H1 (cell line): ENCODE data around the gene ATF7IP. TPM values are rescaled to one million over a fixed set of nuclear protein-coding genes. Genes with fewer than 3 reads are reported as not detected.

ENCODE experiments used
- CTCF ChIA-PET: fragments of 300-600 bp; sonication (Branson Sonifier 250); formaldehyde crosslinking; loops from one replicate; lab custom pipeline; 2021; ENCODE audit not compliant: partially characterized antibody; lab: Charles Lee
- POLR2A ChIA-PET: fragments of 300-600 bp; sonication (Branson Sonifier 250); formaldehyde crosslinking; loops from one replicate; lab custom pipeline; 2021; ENCODE audit warnings: inconsistent platforms; ENCODE audit not compliant: partially characterized antibody; lab: Charles Lee
- DNase-seq, 2 experiments: peaks; one replicate each; pipeline versions ENCODE4 v3.0.0 to v3.0.0-alpha.2; 2010 to 2022; ENCODE audit warnings: low spot score in 2 of 2, low read depth in 1 of 2, mixed read lengths in 1 of 2
- FAIRE-seq: peaks from 2 replicates; lab custom pipeline; 2011; peaks lifted over from hg19 to GRCh38; lab: Jason Lieb, UNC
- H2AFZ ChIP-seq: 2 replicates; pipeline ENCODE4 v1.8.1; 2012; ENCODE audit warnings: low read length, inconsistent platforms
- H2AK5ac ChIP-seq: 2 replicates; pipeline ENCODE4 v1.6.1; 2013; ENCODE audit warnings: low read depth, low read length
- H2BK120ac ChIP-seq: replicated peaks from 2 replicates; pipeline ENCODE3; 2013; ENCODE audit warnings: low read depth, low read length, inconsistent platforms
- H2BK12ac ChIP-seq: 2 replicates; pipeline ENCODE4 v1.6.1; 2013; ENCODE audit warnings: low read depth, low read length
- H2BK15ac ChIP-seq: 2 replicates; pipeline ENCODE4 v1.6.1; 2013; ENCODE audit warnings: low read length
- H2BK20ac ChIP-seq: 2 replicates; pipeline ENCODE4 v1.6.1; 2013; ENCODE audit warnings: low read length
- H2BK5ac ChIP-seq: 2 replicates; pipeline ENCODE4 v1.6.1; 2013; ENCODE audit warnings: low read depth, low read length
- H3K14ac ChIP-seq: 2 replicates; pipeline ENCODE4 v1.6.1; 2013; ENCODE audit warnings: inconsistent platforms; ENCODE audit not compliant: insufficient read length
- H3K18ac ChIP-seq: 2 replicates; pipeline ENCODE4 v1.6.1; 2013; ENCODE audit warnings: low read length; ENCODE audit errors: extremely low read depth
- H3K23ac ChIP-seq: 2 replicates; pipeline ENCODE4 v1.6.1; 2013; ENCODE audit warnings: inconsistent platforms; ENCODE audit not compliant: insufficient read length
- H3K23me2 ChIP-seq: 2 replicates; pipeline ENCODE4 v1.6.1; 2013; ENCODE audit warnings: low read depth, low read length
- H3K27ac ChIP-seq: 2 replicates; pipeline ENCODE4 v1.6.1; 2011; ENCODE audit warnings: low read depth, low read length, inconsistent platforms
- H3K27me3 ChIP-seq, 4 experiments: replicated peaks in 1 of 4; 1 replicate in 1 of 4; 2 replicates in 3 of 4; pipeline versions ENCODE4 v1.6.1 to v1.8.1; 2011 to 2013; ENCODE audit warnings: low read length in 3 of 4, mild to moderate bottlenecking in 3 of 4, inconsistent platforms in 2 of 4, mixed read lengths in 2 of 4, moderate library complexity in 1 of 4; ENCODE audit not compliant: control insufficient read depth in 3 of 4, insufficient read depth in 3 of 4; ENCODE audit errors: extremely low read depth in 1 of 4
- H3K36me3 ChIP-seq, 4 experiments: 2 replicates each; pipeline versions ENCODE4 v1.6.1 to v1.8.1; 2011 to 2013; ENCODE audit warnings: mild to moderate bottlenecking in 4 of 4, low read length in 3 of 4, moderate library complexity in 2 of 4, control low read depth in 1 of 4, inconsistent platforms in 1 of 4; ENCODE audit not compliant: insufficient read depth in 4 of 4, control insufficient read depth in 2 of 4
- H3K4ac ChIP-seq: replicated peaks from 2 replicates; pipeline ENCODE3; 2013; ENCODE audit warnings: low read length, low read depth, mixed read lengths, inconsistent platforms; ENCODE audit not compliant: insufficient read length
- H3K4me1 ChIP-seq, 4 experiments: replicated peaks in 1 of 4; 1 replicate in 1 of 4; 2 replicates in 3 of 4; pipeline versions ENCODE4 v1.6.1 to v1.8.1; 2011 to 2013; ENCODE audit warnings: low read length in 3 of 4, inconsistent platforms in 2 of 4, mixed read lengths in 1 of 4; ENCODE audit not compliant: insufficient read depth in 4 of 4, control insufficient read depth in 3 of 4
- H3K4me2 ChIP-seq, 2 experiments: 2 replicates each; pipeline versions ENCODE4 v1.6.1 to v1.8.1; 2011 to 2013; ENCODE audit warnings: low read depth in 2 of 2, low read length in 2 of 2, control low read depth in 1 of 2, inconsistent platforms in 1 of 2, mild to moderate bottlenecking in 1 of 2; ENCODE audit not compliant: insufficient read depth in 1 of 2
- H3K4me3 ChIP-seq, 4 experiments: fragments of 200-600, 300-600 bp in 1 of 4; sonication (generic), shearing (Covaris generic), sonication (Bioruptor Twin) in 1 of 4; 2 replicates each; pipeline versions ENCODE4 v1.5.1 to v1.8.1; 2011 to 2016; ENCODE audit warnings: low read length in 4 of 4, low read depth in 3 of 4, control low read depth in 2 of 4, inconsistent platforms in 2 of 4, mild to moderate bottlenecking in 2 of 4, mixed read lengths in 1 of 4, moderate library complexity in 1 of 4; ENCODE audit not compliant: insufficient read depth in 2 of 4; ENCODE audit errors: extremely low read depth in 1 of 4
- H3K56ac ChIP-seq: replicated peaks from 2 replicates; pipeline ENCODE3; 2013; ENCODE audit warnings: low read depth, mild to moderate bottlenecking, mixed read lengths, low read length, inconsistent platforms; ENCODE audit not compliant: insufficient read length
- H3K79me1 ChIP-seq: 2 replicates; pipeline ENCODE4 v1.6.1; 2013; ENCODE audit warnings: low read depth, low read length, control low read depth
- H3K79me2 ChIP-seq, 2 experiments: 2 replicates each; pipeline versions ENCODE4 v1.6.1 to v1.8.1; 2012 to 2013; ENCODE audit warnings: low read length in 2 of 2, mild to moderate bottlenecking in 2 of 2, inconsistent platforms in 1 of 2; ENCODE audit not compliant: insufficient read depth in 2 of 2, control insufficient read depth in 1 of 2
- H3K9ac ChIP-seq, 4 experiments: replicated peaks in 1 of 4; 1 replicate in 1 of 4; 2 replicates in 3 of 4; pipeline versions ENCODE4 v1.6.1 to v1.8.1; 2011 to 2013; ENCODE audit warnings: low read depth in 3 of 4, low read length in 3 of 4, control low read depth in 2 of 4, mild to moderate bottlenecking in 2 of 4, moderate library complexity in 2 of 4, inconsistent platforms in 1 of 4; ENCODE audit errors: extremely low read depth in 1 of 4
- H3K9me3 ChIP-seq, 2 experiments: 2 replicates each; pipeline versions ENCODE4 v1.6.1 to v1.8.1; 2012 to 2013; ENCODE audit warnings: mild to moderate bottlenecking in 2 of 2, moderate library complexity in 2 of 2, control low read depth in 1 of 2, inconsistent platforms in 1 of 2, low read depth in 1 of 2, low read length in 1 of 2, mixed read lengths in 1 of 2; ENCODE audit not compliant: insufficient read depth in 2 of 2
- H4K20me1 ChIP-seq, 2 experiments: replicated peaks in 1 of 2; 2 replicates each; pipeline versions ENCODE3 to v1.8.1; 2011 to 2013; ENCODE audit warnings: inconsistent platforms in 2 of 2, low read length in 2 of 2, mild to moderate bottlenecking in 1 of 2; ENCODE audit not compliant: insufficient read depth in 2 of 2, control insufficient read depth in 1 of 2
- H4K5ac ChIP-seq: 2 replicates; pipeline ENCODE4 v1.6.1; 2013; ENCODE audit warnings: low read length, low read depth, mixed read lengths, inconsistent platforms; ENCODE audit not compliant: insufficient read length
- H4K8ac ChIP-seq: 2 replicates; pipeline ENCODE4 v1.8.0; 2013; ENCODE audit warnings: mild to moderate bottlenecking, moderate library complexity, low read length, inconsistent platforms; ENCODE audit not compliant: insufficient read depth; ENCODE audit errors: extremely low read depth
- H4K91ac ChIP-seq: replicated peaks from 2 replicates; pipeline ENCODE3; 2013; ENCODE audit warnings: low read length, mixed read lengths, inconsistent platforms; ENCODE audit not compliant: insufficient read length
- ATF2 ChIP-seq: IDR thresholded peaks from 2 replicates; pipeline ENCODE4 v1.6.1; 2012; ENCODE audit warnings: low read length, inconsistent platforms
- BACH1 ChIP-seq: IDR thresholded peaks from 2 replicates; pipeline ENCODE4 v1.6.1; 2012; ENCODE audit warnings: low read length, improper control_type of control experiment
- CEBPB ChIP-seq: IDR thresholded peaks from 2 replicates; pipeline ENCODE4 v1.6.1; 2012; ENCODE audit warnings: low read depth, low read length
- CHD2 ChIP-seq: IDR thresholded peaks from 2 replicates; pipeline ENCODE4 v1.6.1; 2012; ENCODE audit warnings: low read length, improper control_type of control experiment
- HDAC2 ChIP-seq, 2 experiments: fragments of 300-600 bp in 1 of 2; sonication (generic) in 1 of 2; IDR thresholded peaks; 2 replicates each; pipeline ENCODE4 v1.6.1; 2011 to 2012; ENCODE audit warnings: low read depth in 2 of 2, low read length in 2 of 2, mild to moderate bottlenecking in 2 of 2, moderate library complexity in 2 of 2, borderline replicate concordance in 1 of 2, inconsistent platforms in 1 of 2
- JUND ChIP-seq: IDR thresholded peaks from 2 replicates; pipeline ENCODE4 v1.6.1; 2011; ENCODE audit warnings: mild to moderate bottlenecking, improper control_type of control experiment, low read length
- KDM1A ChIP-seq: fragments of 200-600, 300-600 bp; sonication (generic); IDR thresholded peaks from 2 replicates; pipeline ENCODE4 v1.7.1; 2016; ENCODE audit warnings: mild to moderate bottlenecking, low read length, borderline replicate concordance
- KDM4A ChIP-seq: IDR thresholded peaks from one replicate; pipeline ENCODE4 v1.7.1; 2012; ENCODE audit warnings: low read depth, mild to moderate bottlenecking, moderate library complexity, low read length, inconsistent platforms; ENCODE audit not compliant: severe bottlenecking
- KDM5A ChIP-seq: fragments of 200-600 bp; IDR thresholded peaks from 2 replicates; pipeline ENCODE4 v1.7.1; 2012; ENCODE audit warnings: mild to moderate bottlenecking, low read length, inconsistent platforms, mixed read lengths
- POLR2AphosphoS5 ChIP-seq: IDR thresholded peaks from 2 replicates; pipeline ENCODE4 v1.6.1; 2011; ENCODE audit warnings: low read depth, low read length
- SIX5 ChIP-seq: IDR thresholded peaks from 2 replicates; pipeline ENCODE4 v1.6.1; 2011; ENCODE audit warnings: mild to moderate bottlenecking, low read depth, low read length
- SP2 ChIP-seq: IDR thresholded peaks from 2 replicates; pipeline ENCODE4 v1.6.1; 2012; ENCODE audit warnings: mild to moderate bottlenecking, low read length, inconsistent platforms
- TBP ChIP-seq: IDR thresholded peaks from 2 replicates; pipeline ENCODE4 v1.6.1; 2011; ENCODE audit warnings: low read depth, low read length, improper control_type of control experiment
- WGBS, 2 experiments: shearing (Covaris generic) in 1 of 2; methylation state at CpG; one replicate each; pipeline versions ENCODE4 v1.1.6 to v1.1.7; 2013 to 2015; ENCODE audit warnings: low lambda C conversion rate in 2 of 2, mixed read lengths in 2 of 2, inconsistent platforms in 1 of 2, low coverage in 1 of 2, missing lambda C conversion rate in 1 of 2; ENCODE audit not compliant: insufficient replicate concordance in 2 of 2, insufficient coverage in 1 of 2, insufficient read length in 1 of 2; ENCODE audit errors: extremely low coverage in 1 of 2, missing lambda C conversion rate in 1 of 2; 5-methylcytosine and 5-hydroxymethylcytosine counted together
- polyA plus RNA-seq, 7 experiments: library from polyadenylated mRNA; depleted of rRNA in 3 of 7; stranded (reverse) in 5 of 7; unstranded in 2 of 7; fragments of >200 nt in 5 of 7; fragments of 200-250 nt in 2 of 7; gene quantifications; 1 replicate in 5 of 7; 2 replicates in 1 of 7; 4 replicates in 1 of 7; pipeline versions ENCODE4 v1.2.1 to v1.2.3, GENCODE V29; 2011 to 2013; ENCODE audit warnings: missing spikeins in 2 of 7, mixed read lengths in 2 of 7
- total RNA-seq: library from RNA; stranded (reverse); fragmentation: NEBNext Ultra II Directional; extraction: Animal tissue kit (Norgen Biotek cat#: 25700); gene quantifications from 2 replicates; pipeline ENCODE4 v1.2.1, GENCODE V29; 2021

The ATF7IP gene
- total and polyA plus RNA-seq, 2 of the 8 experiments (the other 6 are each of a cell fraction or from before 2014, with no cell fraction given), result 34.2 to 148 TPM

DNA sequence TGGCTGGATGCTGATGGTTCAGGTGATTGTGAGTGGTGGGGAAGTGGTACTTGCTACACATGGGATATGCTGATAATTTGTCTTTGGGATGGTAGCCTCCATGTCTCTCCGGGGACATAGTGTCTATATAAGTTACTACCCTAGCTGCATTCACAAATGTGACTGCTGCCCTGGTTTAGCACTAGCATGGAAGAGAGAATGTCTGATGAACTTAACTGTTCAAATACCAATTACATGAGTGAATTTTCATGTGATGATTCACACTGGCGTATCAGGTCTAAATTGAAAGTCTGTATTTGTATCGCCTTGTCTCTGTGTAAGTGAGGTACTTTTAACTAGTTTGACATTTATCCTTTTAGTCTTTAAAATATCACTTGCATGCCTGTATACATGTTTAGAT, 34.4 kb downstream of the ATF7IP start:
- Histone ChIP-seq H2AFZ (no peak overlapping the region), H4K5ac (no peak overlapping the region), H2BK5ac (no peak overlapping the region), H3K9ac (peak overlapping the region in 1 of 4 experiments; percentile 34; a peak in 1 of 7 replicates), H3K79me1 (no peaks in the 10 kb centered on the region; the same call in 1 of the 2 replicates), H3K4ac (no peak overlapping the region), H3K36me3 (no peaks in the 10 kb centered on the region; a peak in 1 of 8 replicates), H3K4me2 (no peak overlapping the region), H3K4me3 (no peak overlapping the region), H4K91ac (no peak overlapping the region), H2BK15ac (no peak overlapping the region), H2AK5ac (no peak overlapping the region), H2BK120ac (no peak overlapping the region), H3K27me3 (no peaks in the 10 kb centered on the region), H3K23ac (no peak overlapping the region), H3K4me1 (peaks cover 0 to 23% (median 7%) of the 10 kb centered on the region in 4 experiments; a peak in 5 of 7 replicates), H3K9me3 (no peaks in the 10 kb centered on the region; a peak in 1 of 4 replicates), H2BK12ac (no peak overlapping the region), H3K79me2 (peaks cover 29 to 100% of the 10 kb centered on the region in 2 experiments), H4K20me1 (peaks cover 7 to 9% of the 10 kb centered on the region in 2 experiments), H3K23me2 (no peaks in the 10 kb centered on the region), H3K27ac (no peak overlapping the region), H2BK20ac (no peak overlapping the region), H3K18ac (no peak overlapping the region), H3K56ac (no peak overlapping the region), H4K8ac (no peak overlapping the region), H3K14ac (no peak overlapping the region)
- no peak for FAIRE-seq
- DNase-seq, result no peak
- ChIA-PET POLR2A (interaction anchor here (1.1 to 1.6 kb wide), 5 partner anchors 18 to 142 kb away, joined by 3 to 6 read pairs (median 4); partner anchors contain the start of gene ATF7IP), CTCF (interaction anchor here (1.0 to 4.1 kb wide), 3 partner anchors 11 to 54 kb away, joined by 3 to 12 read pairs (median 3); no protein-coding TSS in a partner anchor)
- 86% methylated on average over 3 of the region's 3 CpGs; no CpG with 5 or more reads in 1 of the 2 experiments for WGBS, 2 experiments
- TF ChIP-seq BACH1 (no peak), HDAC2 (IDR thresholded peaks at IDR 0.05; ENCODE audit: borderline replicate concordance in 1 of 2, low read depth in 2 of 2, low read length in 2 of 2) (no peak), JUND (no peak), CEBPB (no peak), CHD2 (no peak), SIX5 (no peak), POLR2AphosphoS5 (no peak), KDM4A (no peak), KDM1A (no peak), TBP (no peak), ATF2 (no peak), SP2 (no peak), KDM5A (no peak)
